Neutrophil (primary cell): Measurements from ENCODE around the gene SCMH1.

Experiments used
- H3K27ac ChIP-seq: fragments of 200-600 bp; sonication (generic); 2 replicates; pipeline ENCODE4 v1.5.1; 2016; ENCODE audit warnings: mild to moderate bottlenecking, moderate library complexity
- H3K27me3 ChIP-seq: fragments of 200-600 bp; sonication (generic); 2 replicates; pipeline ENCODE4 v1.6.0; 2016; ENCODE audit warnings: mild to moderate bottlenecking
- H3K36me3 ChIP-seq: fragments of 200-600 bp; sonication (generic); 2 replicates; pipeline ENCODE4 v1.5.1; 2017
- H3K4me1 ChIP-seq, 2 experiments: fragments of 200-600 bp in 1 of 2; sonication (generic) in 1 of 2; 1 replicate in 1 of 2; 2 replicates in 1 of 2; pipeline versions ENCODE4 v1.5.1 to v1.6.1; 2013 to 2016; ENCODE audit warnings: low read depth in 1 of 2, low read length in 1 of 2, mild to moderate bottlenecking in 1 of 2, moderate library complexity in 1 of 2; ENCODE audit not compliant: control insufficient read depth in 1 of 2, insufficient read depth in 1 of 2
- H3K4me3 ChIP-seq, 2 experiments: fragments of 200-600 bp in 1 of 2; sonication (generic) in 1 of 2; 1 replicate in 1 of 2; 2 replicates in 1 of 2; pipeline ENCODE4 v1.5.1; 2013 to 2016; ENCODE audit warnings: low read depth in 1 of 2, low read length in 1 of 2, mild to moderate bottlenecking in 1 of 2, moderate library complexity in 1 of 2
- H3K9me3 ChIP-seq: fragments of 200-600 bp; sonication (generic); 2 replicates; pipeline ENCODE4 v1.5.1; 2016
- CTCF ChIP-seq: fragments of 200-600 bp; sonication (generic); IDR thresholded peaks from 2 replicates; pipeline ENCODE4 v1.5.1; 2016; ENCODE audit warnings: antibody characterized with exemption

SCMH1 gene

GRCh38 chr1:40980453-40981121, 261.5 kb downstream of the SCMH1 start:
- Histone ChIP-seq H3K4me1 (peaks cover 9 to 16% of the 10 kb centered on the region in 2 experiments), H3K9me3 (no peaks in the 10 kb centered on the region), H3K27me3 (no peaks in the 10 kb centered on the region), H3K4me3 (peak overlapping the region; percentile 92 to 100), H3K27ac (no peak overlapping the region), H3K36me3 (no peaks in the 10 kb centered on the region)
- TF ChIP-seq CTCF, result no peak

- no peak for TF ChIP-seq CTCF
- Histone ChIP-seq H3K36me3 (no peaks in the 10 kb centered on the region), H3K4me3 (peak overlapping the region; percentile 92 to 100), H3K27ac (peak overlapping the region; percentile 77), H3K4me1 (peaks cover 9 to 16% of the 10 kb centered on the region in 2 experiments), H3K27me3 (no peaks in the 10 kb centered on the region), H3K9me3 (no peaks in the 10 kb centered on the region)
Observed at GRCh38 chr1:40980068-40980452, 262.0 kb downstream of the SCMH1 start.

GRCh38 chr1:40979241-40980067, 262.7 kb downstream of the SCMH1 start, which contains the start of gene CTPS1:
Gene CTPS1 (plus strand): TSS chr1:40979696. CDS start chr1:40983291, 3,595 bp downstream.
- H3K9me3 ChIP-seq, result no peaks in the 10 kb centered on the region
- peak; percentile 46 for TF ChIP-seq CTCF
- peaks cover 9 to 16% of the 10 kb centered on the region in 2 experiments for H3K4me1 ChIP-seq
- no peaks in the 10 kb centered on the region for H3K36me3 ChIP-seq
- H3K4me3 ChIP-seq, result peak within 1 kb of the TSS; percentile 92 to 100
- H3K27ac ChIP-seq, result peak within 1 kb of the TSS; percentile 77
- no peaks in the 10 kb centered on the region for H3K27me3 ChIP-seq

DNA sequence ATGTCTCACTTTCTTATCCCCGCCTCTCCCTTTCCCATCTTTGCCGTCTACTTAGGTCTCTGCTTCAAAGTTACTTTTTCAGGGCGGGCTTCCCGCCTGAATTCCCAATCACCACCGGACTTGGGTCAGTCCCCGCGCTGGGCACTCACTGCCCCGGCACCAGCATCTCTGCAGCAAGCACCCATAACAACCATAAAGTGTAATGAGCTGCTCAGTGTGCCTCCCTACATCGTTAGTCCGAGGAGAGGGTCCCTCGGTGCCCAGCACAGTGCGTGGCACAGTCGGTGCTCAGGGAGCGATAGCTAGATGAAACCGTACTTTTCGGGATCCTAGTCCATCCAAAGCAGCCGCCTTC, 263.2 kb downstream of the SCMH1 start:
- Histone ChIP-seq H3K27me3 (no peaks in the 10 kb centered on the region), H3K4me3 (peak overlapping the region; percentile 92 to 100), H3K4me1 (peaks cover 9 to 16% of the 10 kb centered on the region in 2 experiments)

GRCh38 chr1:40977716-40978115, 264.4 kb downstream of the SCMH1 start:
- TF ChIP-seq CTCF, result no peak
- Histone ChIP-seq H3K36me3 (no peaks in the 10 kb centered on the region), H3K27me3 (no peaks in the 10 kb centered on the region), H3K27ac (no peak overlapping the region), H3K4me3 (no peak overlapping the region), H3K9me3 (no peaks in the 10 kb centered on the region), H3K4me1 (peaks cover 9 to 16% of the 10 kb centered on the region in 2 experiments)

More for the DNA sequence above, 263.2 kb downstream of the SCMH1 start:
- no peaks in the 10 kb centered on the region for H3K36me3 ChIP-seq
- H3K9me3 ChIP-seq, result no peaks in the 10 kb centered on the region
- peak overlapping the region; percentile 77 for H3K27ac ChIP-seq
- TF ChIP-seq CTCF, result no peak
